ENCODE results near the gene UBXN10. TPM values are rescaled to one million over a fixed set of nuclear protein-coding genes. Genes with fewer than 3 reads are reported as not detected.

The UBXN10 gene
- total RNA-seq, 1 experiment from 2014 or later, result 0.05 TPM

DNA sequence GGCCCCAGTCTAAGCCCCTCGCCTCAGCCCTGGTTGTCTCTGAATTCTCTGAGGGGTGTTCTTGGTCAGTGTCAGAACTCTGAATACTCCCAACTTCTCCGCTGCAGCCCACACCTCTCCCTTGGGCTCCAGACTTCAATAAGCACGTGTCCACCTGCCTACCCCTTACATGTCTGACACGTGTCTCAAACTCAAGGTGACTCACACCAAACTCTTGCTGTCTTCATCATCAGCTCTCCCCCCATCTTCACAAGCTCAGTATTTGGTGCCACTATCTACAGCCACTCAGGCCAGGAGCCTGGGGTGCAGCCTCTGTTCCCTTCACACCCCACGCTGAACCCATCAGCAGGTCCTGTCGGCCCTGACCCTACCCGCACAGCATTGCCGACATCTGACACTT is 18.8 kb upstream of the UBXN10 start:
- POLR2A ChIA-PET, result no interaction called here
- DNase-seq (ENCODE audit: low read depth, low spot score), result no peak

GRCh38 chr1:20168564-20169491 is 17.1 kb upstream of the UBXN10 start:
- ATAC-seq, result no peak
- ChIA-PET CTCF (no interaction called here), POLR2A (no interaction called here)
- intact Hi-C loops (cut with micrococcal nuclease; ENCODE audit: unreplicated experiment), result no loop called here
- no peak overlapping the region for H3K27ac ChIP-seq (ENCODE audit: low read length)
- no peaks in the 10 kb centered on the region for H3K27me3 ChIP-seq (ENCODE audit: control insufficient read depth, insufficient read depth, low read length)
- no peaks in the 10 kb centered on the region for H3K36me3 ChIP-seq (ENCODE audit: control insufficient read depth, insufficient read depth, low read length)
- H3K9me3 ChIP-seq (ENCODE audit: control insufficient read depth, insufficient read depth, low read depth, low read length), result no peaks in the 10 kb centered on the region
- in situ Hi-C loops (cut with HindIII; ENCODE audit: low pct_unique_long_range_greater_than_20kb, low sequenced_read_pairs), result no loop called here
- no peak for DNase-seq (ENCODE audit: low read depth, low spot score)
- no TSS peak for BruUV-seq (replicated peaks)
- H3K4me3 ChIP-seq (ENCODE audit: low read depth in 2 of 2, low read length in 2 of 2), result no peak overlapping the region
- no peaks in the 10 kb centered on the region; the same call in 1 of the 2 replicates for H3K4me1 ChIP-seq (ENCODE audit: control insufficient read depth, insufficient read depth, low read length)
- TF ChIP-seq CTCF (IDR thresholded peaks at IDR 0.05), result no peak
- TF ChIP-seq TCF7L2 (IDR thresholded peaks at IDR 0.05; ENCODE audit: low read depth, low read length), result no peak
- TF ChIP-seq REST (IDR thresholded peaks at IDR 0.05; ENCODE audit: insufficient read depth in 1 of 2, low read depth in 2 of 2, low read length in 1 of 2), result no peak
- TF ChIP-seq POLR2AphosphoS5 (IDR thresholded peaks at IDR 0.05; ENCODE audit: low read depth, low read length), result no peak

More for the DNA sequence above, 18.8 kb upstream of the UBXN10 start:
- in situ Hi-C loops (cut with HindIII; ENCODE audit: low pct_unique_long_range_greater_than_20kb, low sequenced_read_pairs), result no loop called here
- Histone ChIP-seq H3K4me3 (ENCODE audit: low read depth in 2 of 2, low read length in 2 of 2) (no peak overlapping the region), H3K27me3 (ENCODE audit: control insufficient read depth, insufficient read depth, low read length) (no peaks in the 10 kb centered on the region), H3K27ac (ENCODE audit: low read length) (no peak overlapping the region), H3K9me3 (ENCODE audit: control insufficient read depth, insufficient read depth, low read depth, low read length) (no peaks in the 10 kb centered on the region), H3K36me3 (ENCODE audit: control insufficient read depth, insufficient read depth, low read length) (no peaks in the 10 kb centered on the region), H3K4me1 (ENCODE audit: control insufficient read depth, insufficient read depth, low read length) (no peaks in the 10 kb centered on the region; the same call in 1 of the 2 replicates)
- CTCF ChIA-PET, result no interaction called here
- no peak for ATAC-seq
- BruUV-seq (replicated peaks), result no TSS peak
- intact Hi-C loops (cut with micrococcal nuclease; ENCODE audit: unreplicated experiment), result no loop called here
- TF ChIP-seq CTCF (IDR thresholded peaks at IDR 0.05), result no peak
- no peak for TF ChIP-seq REST (IDR thresholded peaks at IDR 0.05; ENCODE audit: insufficient read depth in 1 of 2, low read depth in 2 of 2, low read length in 1 of 2)
- no peak for TF ChIP-seq SIN3A (IDR thresholded peaks at IDR 0.05; ENCODE audit: borderline replicate concordance, insufficient read depth, low read depth, low read length)
- no peak for TF ChIP-seq POLR2AphosphoS5 (IDR thresholded peaks at IDR 0.05; ENCODE audit: low read depth, low read length)
- no peak for TF ChIP-seq TCF7L2 (IDR thresholded peaks at IDR 0.05; ENCODE audit: low read depth, low read length)
